Progenitor cell of endocrine pancreas (in vitro differentiated cells): Measurements from ENCODE around the gene SSNA1. TPM values are rescaled to one million over a fixed set of nuclear protein-coding genes. Genes with fewer than 3 reads are reported as not detected.

Experiments
- DNase-seq: peaks from one replicate; pipeline ENCODE4 v3.0.0; 2021; ENCODE audit warnings: low spot score; ENCODE audit not compliant: unreplicated experiment
- H3K27ac Mint-ChIP-seq: 2 replicates; pipeline ENCODE4 v1.8.0; 2021; ENCODE audit warnings: mild to moderate bottlenecking, moderate library complexity, mixed read lengths
- H3K27me3 Mint-ChIP-seq: 2 replicates; pipeline ENCODE4 v1.8.0; 2021; ENCODE audit warnings: mixed read lengths
- H3K36me3 Mint-ChIP-seq: 2 replicates; pipeline ENCODE4 v1.8.0; 2022; ENCODE audit warnings: mixed read lengths; ENCODE audit not compliant: insufficient read depth
- H3K4me1 Mint-ChIP-seq: 2 replicates; pipeline ENCODE4 v1.8.0; 2021; ENCODE audit warnings: low read depth, mixed read lengths
- H3K4me3 Mint-ChIP-seq: 2 replicates; pipeline ENCODE4 v1.8.0; 2021; ENCODE audit warnings: low read depth, mild to moderate bottlenecking, moderate library complexity, mixed read lengths
- H3K9me3 Mint-ChIP-seq: 2 replicates; pipeline ENCODE4 v1.8.0; 2021; ENCODE audit warnings: low read depth, mixed read lengths
- total RNA-seq: library from RNA; stranded (reverse); gene quantifications from 2 replicates; pipeline ENCODE4 v1.2.1, GENCODE V29; 2021
- TF ChIP-seq, protein P1 (sequence below): fragments of 200-600 bp; sonication (generic); IDR thresholded peaks from one replicate; pipeline ENCODE4 v1.5.0; 2021; ENCODE audit warnings: antibody characterized with exemption, mild to moderate bottlenecking; ENCODE audit not compliant: unreplicated experiment

Gene SSNA1
- total RNA-seq, 1 donor from 2014 or later, result 52.5 TPM

DNA sequence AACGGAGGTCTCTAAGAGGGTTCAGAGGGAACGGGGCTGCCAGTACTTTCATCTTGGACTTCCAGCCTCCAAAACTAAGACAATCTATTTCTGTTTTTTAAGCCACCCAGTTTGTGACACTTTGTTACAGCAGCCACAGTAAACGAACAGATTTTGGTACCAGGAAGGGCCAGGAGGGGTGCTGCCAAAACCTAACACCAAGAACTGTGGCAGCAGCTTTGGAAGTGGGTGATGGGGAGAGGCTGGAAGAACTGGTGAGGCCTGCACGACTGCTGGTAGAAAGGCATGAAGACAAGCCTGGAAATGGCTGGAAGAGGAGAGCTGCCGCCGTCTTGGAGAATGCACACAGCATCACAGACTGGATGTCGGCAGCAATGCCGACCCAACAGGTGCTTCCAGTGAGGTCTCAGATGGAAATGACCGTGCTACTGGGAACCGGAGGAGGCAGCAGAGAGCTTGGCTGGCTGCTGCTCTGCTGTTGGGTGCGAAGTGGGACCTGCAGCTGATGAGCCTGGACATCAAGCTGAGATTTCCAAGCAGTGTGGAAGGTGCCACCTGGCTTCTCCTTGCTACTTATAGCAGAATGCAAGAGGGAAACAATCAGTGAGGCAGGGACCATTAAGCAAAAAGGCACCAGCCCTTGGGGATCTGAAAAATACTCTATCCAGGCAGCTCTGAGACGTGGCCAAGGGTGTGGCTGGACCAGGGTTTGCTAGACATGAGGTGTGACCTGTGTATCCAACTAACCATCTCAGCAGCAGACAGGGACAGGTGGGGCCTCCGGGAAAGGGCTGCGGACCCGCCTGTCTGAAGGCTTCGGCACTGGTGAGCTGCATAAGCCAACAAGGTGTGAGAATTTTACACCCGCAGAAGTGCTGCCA is 11.9 kb upstream of the SSNA1 start:
- no peak overlapping the region for H3K27ac Mint-ChIP-seq
- peaks cover 14% of the 10 kb centered on the region for H3K27me3 Mint-ChIP-seq
- DNase-seq, result no peak
- no peaks in the 10 kb centered on the region for H3K9me3 Mint-ChIP-seq
- H3K4me3 Mint-ChIP-seq, result no peak overlapping the region
- no peaks in the 10 kb centered on the region for H3K4me1 Mint-ChIP-seq
- TF ChIP-seq, protein P1, sequence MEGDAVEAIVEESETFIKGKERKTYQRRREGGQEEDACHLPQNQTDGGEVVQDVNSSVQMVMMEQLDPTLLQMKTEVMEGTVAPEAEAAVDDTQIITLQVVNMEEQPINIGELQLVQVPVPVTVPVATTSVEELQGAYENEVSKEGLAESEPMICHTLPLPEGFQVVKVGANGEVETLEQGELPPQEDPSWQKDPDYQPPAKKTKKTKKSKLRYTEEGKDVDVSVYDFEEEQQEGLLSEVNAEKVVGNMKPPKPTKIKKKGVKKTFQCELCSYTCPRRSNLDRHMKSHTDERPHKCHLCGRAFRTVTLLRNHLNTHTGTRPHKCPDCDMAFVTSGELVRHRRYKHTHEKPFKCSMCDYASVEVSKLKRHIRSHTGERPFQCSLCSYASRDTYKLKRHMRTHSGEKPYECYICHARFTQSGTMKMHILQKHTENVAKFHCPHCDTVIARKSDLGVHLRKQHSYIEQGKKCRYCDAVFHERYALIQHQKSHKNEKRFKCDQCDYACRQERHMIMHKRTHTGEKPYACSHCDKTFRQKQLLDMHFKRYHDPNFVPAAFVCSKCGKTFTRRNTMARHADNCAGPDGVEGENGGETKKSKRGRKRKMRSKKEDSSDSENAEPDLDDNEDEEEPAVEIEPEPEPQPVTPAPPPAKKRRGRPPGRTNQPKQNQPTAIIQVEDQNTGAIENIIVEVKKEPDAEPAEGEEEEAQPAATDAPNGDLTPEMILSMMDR, result peak; percentile 62
- H3K36me3 Mint-ChIP-seq, result peaks cover 4% of the 10 kb centered on the region

GRCh38 chr9:137178201-137178938 is 10.1 kb upstream of the SSNA1 start:
- TF ChIP-seq, protein P1, result no peak
- peaks cover 9% of the 10 kb centered on the region for H3K27me3 Mint-ChIP-seq
- no peaks in the 10 kb centered on the region for H3K9me3 Mint-ChIP-seq
- H3K4me3 Mint-ChIP-seq, result no peak overlapping the region
- no peak overlapping the region for H3K27ac Mint-ChIP-seq
- no peaks in the 10 kb centered on the region for H3K4me1 Mint-ChIP-seq
- peaks cover 7% of the 10 kb centered on the region for H3K36me3 Mint-ChIP-seq
- DNase-seq, result no peak

GRCh38 chr9:137178939-137179630 is 9.4 kb upstream of the SSNA1 start:
- Mint-ChIP-seq H3K36me3 (peaks cover 9% of the 10 kb centered on the region), H3K27me3 (peaks cover 7% of the 10 kb centered on the region), H3K9me3 (no peaks in the 10 kb centered on the region), H3K27ac (no peak overlapping the region), H3K4me1 (no peaks in the 10 kb centered on the region), H3K4me3 (no peak overlapping the region)
- DNase-seq, result no peak
- TF ChIP-seq, protein P1, result no peak

DNA sequence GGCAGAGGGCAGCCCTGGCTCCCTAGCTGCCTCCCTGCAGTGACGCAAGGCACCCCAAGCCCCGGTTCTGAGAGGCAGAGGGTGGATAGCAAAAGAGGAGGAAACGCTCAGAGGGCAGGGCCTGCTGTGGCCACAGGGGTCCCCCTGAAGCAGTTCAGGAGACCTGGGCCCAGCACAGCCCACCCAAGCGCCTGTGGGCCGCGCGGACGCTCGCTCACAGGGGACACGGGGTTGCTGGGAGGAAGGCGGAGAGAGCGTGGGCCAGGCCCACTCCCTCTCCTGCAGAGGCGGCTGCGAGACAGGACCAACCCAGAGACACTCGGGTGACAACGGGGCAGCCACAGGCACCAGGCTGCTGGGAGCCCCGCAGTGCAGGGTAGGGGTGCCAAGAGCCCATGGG is 8.7 kb upstream of the SSNA1 start:
- no peak overlapping the region for H3K4me3 Mint-ChIP-seq
- no peak for DNase-seq
- H3K9me3 Mint-ChIP-seq, result no peaks in the 10 kb centered on the region
- TF ChIP-seq, protein P1, result no peak
- peaks cover 7% of the 10 kb centered on the region for H3K27me3 Mint-ChIP-seq
- peaks cover 9% of the 10 kb centered on the region for H3K36me3 Mint-ChIP-seq
- H3K4me1 Mint-ChIP-seq, result no peaks in the 10 kb centered on the region
- no peak overlapping the region for H3K27ac Mint-ChIP-seq

DNA sequence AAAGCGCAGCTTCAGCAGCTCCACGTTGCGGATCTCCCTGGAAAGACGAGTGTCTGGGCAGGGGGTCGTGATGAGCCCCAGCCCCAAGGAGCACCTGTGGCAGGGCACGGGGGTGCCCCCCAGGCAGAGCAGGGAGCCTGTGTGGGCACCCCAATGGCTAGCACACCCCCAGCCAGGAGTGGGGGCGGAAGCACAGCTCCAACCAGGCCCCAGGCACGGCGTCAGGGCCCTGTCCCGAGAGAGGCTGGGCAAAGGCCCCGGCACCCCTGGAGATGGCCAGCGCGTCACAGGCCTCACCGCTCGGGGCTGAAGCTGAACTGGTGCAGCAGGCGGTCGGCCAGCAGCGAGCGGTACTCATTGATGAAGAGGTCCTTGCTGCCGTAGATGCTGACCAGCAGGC is 8.0 kb upstream of the SSNA1 start:
- H3K27me3 Mint-ChIP-seq, result peaks cover 7% of the 10 kb centered on the region
- H3K27ac Mint-ChIP-seq, result no peak overlapping the region
- no peak overlapping the region for H3K4me3 Mint-ChIP-seq
- no peaks in the 10 kb centered on the region for H3K9me3 Mint-ChIP-seq
- DNase-seq, result no peak
- TF ChIP-seq, protein P1, result no peak
- H3K4me1 Mint-ChIP-seq, result no peaks in the 10 kb centered on the region
- peaks cover 9% of the 10 kb centered on the region for H3K36me3 Mint-ChIP-seq
